ENCODE results near the gene GLRA1.
"Not testable (repeated sequence)": the region's sequence is repeated elsewhere in the genome, so short reads cannot be mapped to it uniquely, and the experiment has no call there.

GLRA1 gene

GRCh38 chr5:151893485-151893884, 31.2 kb downstream of the GLRA1 start:
- not testable (repeated sequence) for H3K4me2 ChIP-seq (ENCODE audit: low read length, poor library complexity, severe bottlenecking); H3K4me1 ChIP-seq (ENCODE audit: control insufficient read depth, insufficient read depth, low read depth, low read length); H4K91ac ChIP-seq (ENCODE audit: low read length); H2BK15ac ChIP-seq (ENCODE audit: low read depth, poor library complexity, severe bottlenecking); H3K79me1 ChIP-seq (replicated peaks; ENCODE audit: low read length, poor library complexity, severe bottlenecking); H2BK12ac ChIP-seq (ENCODE audit: low read length in 2 of 2); DNase-seq; H3K9ac ChIP-seq (ENCODE audit: low read length); H3K36me3 ChIP-seq (ENCODE audit: control insufficient read depth in 1 of 2, insufficient read depth in 2 of 2, low read depth in 1 of 2, low read length in 2 of 2); H3K18ac ChIP-seq (ENCODE audit: low read depth in 1 of 2, low read length in 2 of 2); H3K27me3 ChIP-seq (ENCODE audit: control insufficient read depth in 1 of 2, insufficient read depth in 1 of 2, low read length in 2 of 2); H3K14ac ChIP-seq (ENCODE audit: low read length in 2 of 2); H3K9me3 ChIP-seq (ENCODE audit: control insufficient read depth, low read length); H3K23ac ChIP-seq (ENCODE audit: low read length in 2 of 2); H2AFZ ChIP-seq (ENCODE audit: low read depth, low read length); H2BK120ac ChIP-seq (ENCODE audit: low read depth, low read length); H3K27ac ChIP-seq (ENCODE audit: low read length, poor library complexity, severe bottlenecking); H2AK5ac ChIP-seq (ENCODE audit: low read length, severe bottlenecking); H4K8ac ChIP-seq (ENCODE audit: low read length); H3K4me3 ChIP-seq (ENCODE audit: insufficient read depth in 1 of 2, low read depth in 1 of 2, low read length in 2 of 2); H2BK5ac ChIP-seq (ENCODE audit: low read depth, low read length, poor library complexity, severe bottlenecking); H3K4ac ChIP-seq (ENCODE audit: low read depth in 1 of 2, low read length in 2 of 2)
- no CpG with 5 or more reads among the region's 2 CpGs for WGBS

- no peak overlapping the region for H4K91ac ChIP-seq (ENCODE audit: low read length)
- no peak overlapping the region for H2AK5ac ChIP-seq (ENCODE audit: low read length, severe bottlenecking)
- H3K27me3 ChIP-seq (ENCODE audit: control insufficient read depth in 1 of 2, insufficient read depth in 1 of 2, low read length in 2 of 2): no peaks in the 10 kb centered on the region
- H3K9me3 ChIP-seq (ENCODE audit: control insufficient read depth, low read length): no peaks in the 10 kb centered on the region
- H3K79me1 ChIP-seq (replicated peaks; ENCODE audit: low read length, poor library complexity, severe bottlenecking): no peaks in the 10 kb centered on the region
- no peak overlapping the region for H3K4me3 ChIP-seq (ENCODE audit: insufficient read depth in 1 of 2, low read depth in 1 of 2, low read length in 2 of 2)
- no peak overlapping the region for H2BK5ac ChIP-seq (ENCODE audit: low read depth, low read length, poor library complexity, severe bottlenecking)
- no peaks in the 10 kb centered on the region for H3K36me3 ChIP-seq (ENCODE audit: control insufficient read depth in 1 of 2, insufficient read depth in 2 of 2, low read depth in 1 of 2, low read length in 2 of 2)
- DNase-seq: no peak
- H2BK120ac ChIP-seq (ENCODE audit: low read depth, low read length): no peak overlapping the region
- H3K18ac ChIP-seq (ENCODE audit: low read depth in 1 of 2, low read length in 2 of 2): no peak overlapping the region
- H3K4ac ChIP-seq (ENCODE audit: low read depth in 1 of 2, low read length in 2 of 2): no peak overlapping the region
- no peak overlapping the region for H3K27ac ChIP-seq (ENCODE audit: low read length, poor library complexity, severe bottlenecking)
- no peak overlapping the region for H3K9ac ChIP-seq (ENCODE audit: low read length)
- H2BK15ac ChIP-seq (ENCODE audit: low read depth, poor library complexity, severe bottlenecking): no peak overlapping the region
- 81% methylated on average over 4 of the region's 4 CpGs for WGBS
- no peak overlapping the region for H3K23ac ChIP-seq (ENCODE audit: low read length in 2 of 2)
- peaks cover 3% of the 10 kb centered on the region for H3K4me1 ChIP-seq (ENCODE audit: control insufficient read depth, insufficient read depth, low read depth, low read length)
- H2BK12ac ChIP-seq (ENCODE audit: low read length in 2 of 2): no peak overlapping the region
- no peak overlapping the region for H3K14ac ChIP-seq (ENCODE audit: low read length in 2 of 2)
- H2AFZ ChIP-seq (ENCODE audit: low read depth, low read length): no peak overlapping the region
- H3K4me2 ChIP-seq (ENCODE audit: low read length, poor library complexity, severe bottlenecking): no peak overlapping the region
- H4K8ac ChIP-seq (ENCODE audit: low read length): no peak overlapping the region
These were observed 32.3 kb downstream of the GLRA1 start for GRCh38 chr5:151892393-151892792.

- Histone ChIP-seq H3K27me3 (ENCODE audit: control insufficient read depth in 1 of 2, insufficient read depth in 1 of 2, low read length in 2 of 2) (peaks cover 0 to 4% of the 10 kb centered on the region in 2 experiments), H3K79me1 (replicated peaks; ENCODE audit: low read length, poor library complexity, severe bottlenecking) (no peaks in the 10 kb centered on the region), H3K4me3 (ENCODE audit: insufficient read depth in 1 of 2, low read depth in 1 of 2, low read length in 2 of 2) (no peak overlapping the region), H3K14ac (ENCODE audit: low read length in 2 of 2) (peak overlapping the region in 1 of 2 experiments; percentile 41), H3K4me1 (ENCODE audit: control insufficient read depth, insufficient read depth, low read depth, low read length) (no peaks in the 10 kb centered on the region), H3K27ac (ENCODE audit: low read length, poor library complexity, severe bottlenecking) (no peak overlapping the region), H2BK15ac (ENCODE audit: low read depth, poor library complexity, severe bottlenecking) (no peak overlapping the region), H2BK5ac (ENCODE audit: low read depth, low read length, poor library complexity, severe bottlenecking) (no peak overlapping the region), H3K18ac (ENCODE audit: low read depth in 1 of 2, low read length in 2 of 2) (no peak overlapping the region), H2BK120ac (ENCODE audit: low read depth, low read length) (no peak overlapping the region), H2AK5ac (ENCODE audit: low read length, severe bottlenecking) (no peak overlapping the region), H2AFZ (ENCODE audit: low read depth, low read length) (no peak overlapping the region), H3K4ac (ENCODE audit: low read depth in 1 of 2, low read length in 2 of 2) (no peak overlapping the region), H3K9me3 (ENCODE audit: control insufficient read depth, low read length) (no peaks in the 10 kb centered on the region), H3K23ac (ENCODE audit: low read length in 2 of 2) (no peak overlapping the region), H3K9ac (ENCODE audit: low read length) (no peak overlapping the region), H2BK12ac (ENCODE audit: low read length in 2 of 2) (no peak overlapping the region), H4K8ac (ENCODE audit: low read length) (no peak overlapping the region), H4K91ac (ENCODE audit: low read length) (no peak overlapping the region), H3K4me2 (ENCODE audit: low read length, poor library complexity, severe bottlenecking) (no peak overlapping the region), H3K36me3 (ENCODE audit: control insufficient read depth in 1 of 2, insufficient read depth in 2 of 2, low read depth in 1 of 2, low read length in 2 of 2) (no peaks in the 10 kb centered on the region)
- 53% methylated on average over 3 of the region's 3 CpGs for WGBS
- no peak for DNase-seq
These were observed 34.4 kb downstream of the GLRA1 start for GRCh38 chr5:151890299-151890698.

- 67% methylated on average over 5 of the region's 6 CpGs for WGBS
- Histone ChIP-seq H3K4ac (ENCODE audit: low read depth in 1 of 2, low read length in 2 of 2) (no peak overlapping the region), H2BK5ac (ENCODE audit: low read depth, low read length, poor library complexity, severe bottlenecking) (no peak overlapping the region), H2BK120ac (ENCODE audit: low read depth, low read length) (no peak overlapping the region), H4K91ac (ENCODE audit: low read length) (no peak overlapping the region), H3K36me3 (ENCODE audit: control insufficient read depth in 1 of 2, insufficient read depth in 2 of 2, low read depth in 1 of 2, low read length in 2 of 2) (no peaks in the 10 kb centered on the region), H3K18ac (ENCODE audit: low read depth in 1 of 2, low read length in 2 of 2) (no peak overlapping the region), H3K23ac (ENCODE audit: low read length in 2 of 2) (no peak overlapping the region), H3K4me2 (ENCODE audit: low read length, poor library complexity, severe bottlenecking) (no peak overlapping the region), H3K9me3 (ENCODE audit: control insufficient read depth, low read length) (no peaks in the 10 kb centered on the region), H3K4me1 (ENCODE audit: control insufficient read depth, insufficient read depth, low read depth, low read length) (no peaks in the 10 kb centered on the region), H3K4me3 (ENCODE audit: insufficient read depth in 1 of 2, low read depth in 1 of 2, low read length in 2 of 2) (no peak overlapping the region), H3K9ac (ENCODE audit: low read length) (no peak overlapping the region), H3K14ac (ENCODE audit: low read length in 2 of 2) (no peak overlapping the region), H2AFZ (ENCODE audit: low read depth, low read length) (no peak overlapping the region), H3K27ac (ENCODE audit: low read length, poor library complexity, severe bottlenecking) (no peak overlapping the region), H3K79me1 (replicated peaks; ENCODE audit: low read length, poor library complexity, severe bottlenecking) (no peaks in the 10 kb centered on the region), H2BK15ac (ENCODE audit: low read depth, poor library complexity, severe bottlenecking) (no peak overlapping the region), H3K27me3 (ENCODE audit: control insufficient read depth in 1 of 2, insufficient read depth in 1 of 2, low read length in 2 of 2) (peaks cover 0 to 6% of the 10 kb centered on the region in 2 experiments), H2AK5ac (ENCODE audit: low read length, severe bottlenecking) (no peak overlapping the region), H2BK12ac (ENCODE audit: low read length in 2 of 2) (no peak overlapping the region), H4K8ac (ENCODE audit: low read length) (no peak overlapping the region)
- no peak for DNase-seq
These were observed 35.0 kb downstream of the GLRA1 start for GRCh38 chr5:151889614-151890013.

Data from mesenchymal stem cell (in vitro differentiated cells and primary cell).